Suprapubic skin (tissue), 4 donors: ENCODE results near the gene INHBE. TPM values are rescaled to one million over a fixed set of nuclear protein-coding genes. Genes with fewer than 3 reads are reported as not detected.
A peak's percentile ranks its signal among the peaks of the same experiment; 100 is the strongest.

ENCODE experiments used
- DNase-seq, 2 donors: peaks; one replicate each; pipeline ENCODE4 v3.0.0-alpha.2; 2019; ENCODE audit warnings: low spot score in 2 of 2
- H3K27ac ChIP-seq: fragments of 200-600 bp; sonication (generic); one replicate; pipeline ENCODE4 v1.5.1; 2019
- H3K27me3 ChIP-seq: fragments of 200-600 bp; sonication (generic); one replicate; pipeline ENCODE4 v1.5.1; 2019
- H3K36me3 ChIP-seq: fragments of 200-600 bp; sonication (generic); one replicate; pipeline ENCODE4 v1.5.1; 2019
- H3K4me1 ChIP-seq: fragments of 200-600 bp; sonication (generic); one replicate; pipeline ENCODE4 v1.5.1; 2019
- H3K4me3 ChIP-seq: fragments of 200-600 bp; sonication (generic); one replicate; pipeline ENCODE4 v1.5.1; 2019; ENCODE audit warnings: mild to moderate bottlenecking
- H3K9me3 ChIP-seq: fragments of 200-600 bp; sonication (generic); one replicate; pipeline ENCODE4 v1.5.1; 2019
- CTCF ChIP-seq, 2 donors: fragments of 200-600 bp in 1 of 2; fragments of 450-650 bp in 1 of 2; sonication (generic) in 1 of 2; IDR thresholded peaks; one replicate each; pipeline ENCODE4 v1.5.1; 2016 to 2019; ENCODE audit warnings: antibody characterized with exemption in 2 of 2, mild to moderate bottlenecking in 1 of 2, moderate library complexity in 1 of 2
- EP300 ChIP-seq: sonication (generic); formaldehyde crosslinking; IDR thresholded peaks from one replicate; pipeline ENCODE4 v1.6.1; 2017; ENCODE audit warnings: antibody characterized with exemption
- POLR2A ChIP-seq, 2 donors: fragments of 450-650 bp; IDR thresholded peaks; one replicate each; pipeline ENCODE4 v1.6.1; 2017; ENCODE audit warnings: antibody characterized with exemption in 2 of 2, mild to moderate bottlenecking in 2 of 2, moderate library complexity in 2 of 2
- POLR2AphosphoS5 ChIP-seq, 3 donors: sonication (generic); formaldehyde crosslinking; IDR thresholded peaks; one replicate each; pipeline ENCODE4 v1.6.1; 2017; ENCODE audit warnings: antibody characterized with exemption in 3 of 3
- WGBS: methylation state at CpG from one replicate; pipeline ENCODE4 v1.1.5; 2018; 5-methylcytosine and 5-hydroxymethylcytosine counted together
- total RNA-seq, 4 donors: library from RNA; depleted of rRNA; stranded (reverse); fragments of >200 nt; gene quantifications; one replicate each; pipeline ENCODE4 v1.1.0, GENCODE V29; 2016

Gene INHBE
- total RNA-seq, 4 donors from 2014 or later, result 0.56 TPM; not detected in 3

- H3K9me3 ChIP-seq, result no peaks in the 10 kb centered on the region
- no peak overlapping the region for H3K27ac ChIP-seq
- H3K27me3 ChIP-seq, result no peaks in the 10 kb centered on the region
- no peak overlapping the region for H3K4me3 ChIP-seq
- DNase-seq, result no peak
- H3K36me3 ChIP-seq, result no peaks in the 10 kb centered on the region
- TF ChIP-seq EP300, result no peak
- no peak for TF ChIP-seq POLR2A (IDR thresholded peaks at IDR 0.05)
- TF ChIP-seq CTCF (IDR thresholded peaks at IDR 0.05), result no peak
- TF ChIP-seq POLR2AphosphoS5 (IDR thresholded peaks at IDR 0.05), result no peak
- WGBS, result 96% methylated on average over 4 of the region's 7 CpGs
- no peaks in the 10 kb centered on the region for H3K4me1 ChIP-seq
Measured at GRCh38 chr12:57449375-57449774, 5.7 kb upstream of the INHBE start.

GRCh38 chr12:57450057-57450456, 5.0 kb upstream of the INHBE start:
- no peak for TF ChIP-seq POLR2AphosphoS5 (IDR thresholded peaks at IDR 0.05)
- TF ChIP-seq EP300, result no peak
- no peak for TF ChIP-seq POLR2A (IDR thresholded peaks at IDR 0.05)
- no peak for TF ChIP-seq CTCF (IDR thresholded peaks at IDR 0.05)
- no peak overlapping the region for H3K4me3 ChIP-seq
- no peaks in the 10 kb centered on the region for H3K9me3 ChIP-seq
- no peaks in the 10 kb centered on the region for H3K4me1 ChIP-seq
- H3K27ac ChIP-seq, result no peak overlapping the region
- no peaks in the 10 kb centered on the region for H3K36me3 ChIP-seq
- DNase-seq, result no peak
- WGBS, result 98% methylated on average over 3 of the region's 3 CpGs
- no peaks in the 10 kb centered on the region for H3K27me3 ChIP-seq

GRCh38 chr12:57451233-57451778, 3.8 kb upstream of the INHBE start:
- WGBS, result 86% methylated on average over 6 of the region's 6 CpGs
- TF ChIP-seq CTCF (IDR thresholded peaks at IDR 0.05), result no peak
- no peak for TF ChIP-seq POLR2AphosphoS5 (IDR thresholded peaks at IDR 0.05)
- TF ChIP-seq EP300, result no peak
- no peak for TF ChIP-seq POLR2A (IDR thresholded peaks at IDR 0.05)

GRCh38 chr12:57452181-57452936, 2.7 kb upstream of the INHBE start:
- Histone ChIP-seq H3K36me3 (no peaks in the 10 kb centered on the region), H3K27ac (no peak overlapping the region), H3K27me3 (no peaks in the 10 kb centered on the region), H3K4me3 (no peak overlapping the region), H3K9me3 (no peaks in the 10 kb centered on the region), H3K4me1 (peaks cover 6% of the 10 kb centered on the region)
- no peak for TF ChIP-seq POLR2AphosphoS5 (IDR thresholded peaks at IDR 0.05)
- TF ChIP-seq EP300, result no peak
- no peak for TF ChIP-seq POLR2A (IDR thresholded peaks at IDR 0.05)
- TF ChIP-seq CTCF (IDR thresholded peaks at IDR 0.05), result no peak
- 27% methylated on average over 9 of the region's 9 CpGs for WGBS
- no peak for DNase-seq

More at GRCh38 chr12:57451233-57451778, 3.8 kb upstream of the INHBE start:
- Histone ChIP-seq H3K27ac (no peak overlapping the region), H3K27me3 (no peaks in the 10 kb centered on the region), H3K36me3 (no peaks in the 10 kb centered on the region), H3K4me1 (peaks cover 6% of the 10 kb centered on the region), H3K4me3 (no peak overlapping the region), H3K9me3 (no peaks in the 10 kb centered on the region)
- DNase-seq, result no peak

- TF ChIP-seq POLR2AphosphoS5 (IDR thresholded peaks at IDR 0.05), result no peak
- peak; percentile 86 to 89 for TF ChIP-seq CTCF (IDR thresholded peaks at IDR 0.05)
- Histone ChIP-seq H3K27ac (no peak overlapping the region), H3K9me3 (no peaks in the 10 kb centered on the region), H3K27me3 (no peaks in the 10 kb centered on the region), H3K4me3 (no peak overlapping the region), H3K36me3 (no peaks in the 10 kb centered on the region), H3K4me1 (peaks cover 6% of the 10 kb centered on the region)
- WGBS, result 31% methylated on average over 7 of the region's 7 CpGs
- peak in 1 of 2 donors; percentile 86 for DNase-seq
Measured at GRCh38 chr12:57452937-57453509, 2.1 kb upstream of the INHBE start.
